Mesendoderm (in vitro differentiated cells): ENCODE measurements around the gene ARG2. TPM values are rescaled to one million over a fixed set of nuclear protein-coding genes. Genes with fewer than 3 reads are reported as not detected.

Experiments used
- DNase-seq: peaks from one replicate; pipeline ENCODE4 v3.0.0; 2013
- H2AK5ac ChIP-seq: 2 replicates; pipeline ENCODE4 v1.6.1; 2013; ENCODE audit warnings: low read length, inconsistent platforms
- H2BK120ac ChIP-seq: 2 replicates; pipeline ENCODE4 v1.6.1; 2013; ENCODE audit warnings: low read depth, mild to moderate bottlenecking, low read length, moderate library complexity, mixed read lengths
- H2BK15ac ChIP-seq: replicated peaks from 2 replicates; pipeline ENCODE4 v1.6.1; 2013; ENCODE audit warnings: low read depth, mild to moderate bottlenecking, moderate library complexity
- H2BK5ac ChIP-seq: 2 replicates; pipeline ENCODE4 v1.6.1; 2013; ENCODE audit warnings: low read length, inconsistent platforms
- H3K18ac ChIP-seq: 2 replicates; pipeline ENCODE4 v1.6.1; 2013; ENCODE audit warnings: mild to moderate bottlenecking, low read length, mixed read lengths
- H3K23ac ChIP-seq: one replicate; pipeline ENCODE4 v1.6.1; 2013; ENCODE audit warnings: low read length
- H3K27ac ChIP-seq: 2 replicates; pipeline ENCODE4 v1.5.1; 2013; ENCODE audit warnings: low read depth, mild to moderate bottlenecking, inconsistent platforms, low read length, moderate library complexity
- H3K27me3 ChIP-seq: 2 replicates; pipeline ENCODE4 v1.6.1; 2013; ENCODE audit warnings: low read length, control low read depth, mild to moderate bottlenecking, inconsistent platforms; ENCODE audit not compliant: insufficient read depth, poor library complexity
- H3K36me3 ChIP-seq: 2 replicates; pipeline ENCODE4 v1.6.1; 2013; ENCODE audit warnings: low read length, inconsistent platforms; ENCODE audit not compliant: control insufficient read depth, insufficient read depth
- H3K4ac ChIP-seq: one replicate; pipeline ENCODE4 v1.6.1; 2013; ENCODE audit warnings: low read depth, mild to moderate bottlenecking, low read length, moderate library complexity
- H3K4me1 ChIP-seq: 2 replicates; pipeline ENCODE4 v1.6.1; 2013; ENCODE audit warnings: low read depth, low read length, inconsistent platforms; ENCODE audit not compliant: control insufficient read depth
- H3K4me2 ChIP-seq: 2 replicates; pipeline ENCODE4 v1.6.1; 2013; ENCODE audit warnings: low read length
- H3K4me3 ChIP-seq: 2 replicates; pipeline ENCODE4 v1.5.1; 2013; ENCODE audit warnings: mild to moderate bottlenecking, low read length
- H3K56ac ChIP-seq: one replicate; pipeline ENCODE4 v1.6.1; 2013; ENCODE audit warnings: low read length
- H3K79me1 ChIP-seq: 2 replicates; pipeline ENCODE4 v1.6.1; 2013; ENCODE audit warnings: low read length, inconsistent platforms
- H3K79me2 ChIP-seq: 2 replicates; pipeline ENCODE4 v1.6.1; 2013; ENCODE audit warnings: mild to moderate bottlenecking, low read length; ENCODE audit not compliant: control insufficient read depth, insufficient read depth
- H3K9ac ChIP-seq: 2 replicates; pipeline ENCODE4 v1.6.1; 2013; ENCODE audit warnings: low read length, inconsistent platforms
- H4K5ac ChIP-seq: one replicate; pipeline ENCODE4 v1.6.1; 2013; ENCODE audit warnings: low read length
- H4K8ac ChIP-seq: one replicate; pipeline ENCODE4 v1.6.1; 2013; ENCODE audit warnings: low read depth, mild to moderate bottlenecking, control low read depth, low read length, moderate library complexity
- WGBS: extraction: QIAGEN DNeasy Blood & Tissue Kit; methylation state at CpG from one replicate; pipeline ENCODE4 v1.1.7; 2013; ENCODE audit warnings: low lambda C conversion rate, missing lambda C conversion rate; ENCODE audit not compliant: insufficient coverage; ENCODE audit errors: extremely low coverage; 5-methylcytosine and 5-hydroxymethylcytosine counted together
- small RNA-seq: library from polyadenylated mRNA; stranded (forward); fragments of <200 nt; extraction: miRNeasy Mini kit (QIAGEN cat#:217004); gene quantifications from one replicate; pipeline ENCODE3, GENCODE V24; 2013; ENCODE audit not compliant: insufficient read depth

Gene ARG2

DNA sequence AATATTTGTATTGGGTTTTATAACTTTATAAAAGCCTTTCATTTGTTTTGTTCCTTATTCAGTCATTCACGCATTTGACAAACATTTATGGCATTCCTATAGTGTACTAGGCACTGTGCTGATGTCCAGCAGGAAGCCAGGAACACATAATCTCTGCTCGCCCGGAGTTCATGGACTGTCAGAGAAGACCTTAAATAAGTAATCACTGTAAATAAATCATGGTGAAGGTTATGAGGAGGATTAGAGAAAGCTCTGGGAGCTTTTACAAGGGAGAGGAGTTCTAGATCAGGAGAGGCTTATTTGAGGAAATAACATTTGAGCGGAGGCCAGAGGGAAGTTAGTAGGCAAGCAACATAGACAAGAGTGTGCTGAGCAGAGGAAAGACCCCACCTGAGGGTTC, 77.3 kb downstream of the ARG2 start:
- H3K23ac ChIP-seq, result no peak overlapping the region
- no peak overlapping the region for H2AK5ac ChIP-seq
- H3K79me2 ChIP-seq, result peaks cover 23% of the 10 kb centered on the region
- no peak for DNase-seq
- no peaks in the 10 kb centered on the region for H3K27me3 ChIP-seq
- no CpG with 5 or more reads among the region's 4 CpGs for WGBS
- no peak overlapping the region for H4K5ac ChIP-seq
- H3K4me3 ChIP-seq, result no peak overlapping the region
- no peak overlapping the region for H3K9ac ChIP-seq
- H3K27ac ChIP-seq, result no peak overlapping the region
- no peak overlapping the region for H3K4ac ChIP-seq
- H3K18ac ChIP-seq, result no peak overlapping the region
- no peak overlapping the region for H4K8ac ChIP-seq
- H3K4me1 ChIP-seq, result peaks cover 3% of the 10 kb centered on the region
- H3K4me2 ChIP-seq, result no peak overlapping the region
- H3K36me3 ChIP-seq, result peaks cover 2% of the 10 kb centered on the region
- H2BK120ac ChIP-seq, result no peak overlapping the region
- no peak overlapping the region for H2BK15ac ChIP-seq
- H2BK5ac ChIP-seq, result no peak overlapping the region
- H3K79me1 ChIP-seq, result peaks cover 15% of the 10 kb centered on the region
- no peak overlapping the region for H3K56ac ChIP-seq

DNA sequence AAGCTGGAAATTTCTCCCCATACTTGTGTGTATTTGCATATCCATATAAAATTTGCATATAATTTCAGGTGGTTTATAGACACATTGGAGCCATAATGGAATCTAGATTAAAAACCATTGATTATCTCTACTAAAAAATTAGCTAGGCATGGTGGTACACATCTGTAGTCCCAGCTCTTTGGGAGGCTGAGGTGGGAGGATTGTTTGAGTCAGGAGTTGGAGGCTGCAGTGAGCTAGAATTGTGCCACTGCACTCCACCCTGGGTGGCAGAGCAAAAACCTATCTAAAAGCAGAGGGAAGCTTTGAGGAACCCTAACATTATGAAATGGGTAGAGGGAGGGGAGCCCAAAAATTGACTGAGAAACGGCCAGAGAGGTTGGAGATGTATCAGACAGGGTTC, 78.5 kb downstream of the ARG2 start:
- Histone ChIP-seq H3K56ac (no peak overlapping the region), H3K4me2 (no peak overlapping the region), H3K27ac (no peak overlapping the region), H4K5ac (no peak overlapping the region), H3K23ac (no peak overlapping the region), H3K18ac (no peak overlapping the region), H3K9ac (no peak overlapping the region), H3K36me3 (no peaks in the 10 kb centered on the region), H2AK5ac (no peak overlapping the region), H3K79me1 (peaks cover 8% of the 10 kb centered on the region), H2BK5ac (no peak overlapping the region), H3K4me1 (peaks cover 3% of the 10 kb centered on the region), H3K4ac (no peak overlapping the region), H2BK15ac (no peak overlapping the region), H3K27me3 (no peaks in the 10 kb centered on the region), H4K8ac (no peak overlapping the region), H3K4me3 (no peak overlapping the region), H3K79me2 (peaks cover 13% of the 10 kb centered on the region), H2BK120ac (no peak overlapping the region)
- WGBS, result no CpG with 5 or more reads among the region's 1 CpG
- DNase-seq, result no peak

Small RNAs within 50 kb of the gene (small RNA-seq; reads per million reads assigned to genes)
- not detected for gene AL132640.3
- gene RF00019, result not detected
- not detected for gene RNA5SP386
